Smooth muscle cell of the brain vasculature (primary cell): Measurements from ENCODE around the gene ABR.
"Not testable (repeated sequence)": the region's sequence is repeated elsewhere in the genome, so short reads cannot be mapped to it uniquely, and the experiment has no call there.

Source experiments
- DNase-seq: peaks from one replicate; pipeline ENCODE4 v3.0.0-alpha.2; 2012; ENCODE audit warnings: low read depth, low spot score

ABR gene

DNA sequence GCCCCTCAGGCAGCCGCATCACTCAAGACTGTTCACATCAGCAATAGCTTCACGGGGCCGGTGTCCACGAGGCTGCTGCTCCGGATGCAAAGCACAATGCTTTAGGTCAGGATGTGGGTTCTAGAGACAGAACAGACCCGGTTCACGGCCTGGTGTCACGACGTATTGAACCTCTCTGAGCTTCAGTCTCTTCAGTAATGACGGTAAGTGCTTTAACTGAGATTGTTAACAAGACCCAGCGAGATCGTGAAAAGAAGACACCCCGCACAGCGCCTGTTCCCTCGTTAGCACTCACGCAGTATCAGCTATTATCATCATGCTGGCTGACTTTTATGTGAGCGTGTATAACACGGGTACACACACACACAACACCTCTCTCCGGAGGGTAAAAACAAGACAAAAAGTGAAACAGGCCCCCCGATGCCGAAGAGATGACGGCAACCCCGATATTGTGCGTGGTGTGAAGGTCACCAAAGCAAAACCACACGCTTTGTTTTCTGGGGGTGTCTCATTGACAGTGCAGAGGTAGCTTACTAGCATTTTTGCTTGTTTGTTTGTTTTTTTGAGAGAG, 21.4 kb upstream of the ABR start:
- no peak for DNase-seq

DNA sequence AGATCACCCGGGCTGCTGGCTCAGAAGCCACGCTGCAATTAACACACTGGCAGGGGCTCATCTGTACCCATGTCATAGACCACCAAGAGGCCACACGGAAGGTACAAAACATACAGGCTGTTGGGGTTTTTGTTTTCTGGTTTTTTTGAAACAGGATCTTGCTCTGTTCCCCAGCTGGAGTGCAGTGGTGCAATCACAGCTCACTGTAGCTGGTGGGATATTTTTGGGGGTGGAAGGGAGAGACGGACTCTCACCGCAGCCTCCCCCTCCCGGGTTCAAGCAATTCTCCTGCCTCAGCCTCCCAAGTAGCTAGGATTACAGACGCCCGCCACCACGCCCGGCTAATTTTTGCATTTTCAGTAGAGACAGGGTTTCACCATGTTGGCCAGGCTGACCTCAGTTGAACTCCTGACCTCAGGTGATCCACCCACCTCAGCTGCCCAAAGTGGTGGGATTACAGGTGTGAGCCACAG, 19.5 kb upstream of the ABR start:
- not testable (repeated sequence) for DNase-seq

- DNase-seq = no peak
Measured at GRCh38 chr17:1197781-1198490, 18.2 kb upstream of the ABR start.

GRCh38 chr17:1197379-1197778, 17.6 kb upstream of the ABR start:
- DNase-seq = no peak

DNA sequence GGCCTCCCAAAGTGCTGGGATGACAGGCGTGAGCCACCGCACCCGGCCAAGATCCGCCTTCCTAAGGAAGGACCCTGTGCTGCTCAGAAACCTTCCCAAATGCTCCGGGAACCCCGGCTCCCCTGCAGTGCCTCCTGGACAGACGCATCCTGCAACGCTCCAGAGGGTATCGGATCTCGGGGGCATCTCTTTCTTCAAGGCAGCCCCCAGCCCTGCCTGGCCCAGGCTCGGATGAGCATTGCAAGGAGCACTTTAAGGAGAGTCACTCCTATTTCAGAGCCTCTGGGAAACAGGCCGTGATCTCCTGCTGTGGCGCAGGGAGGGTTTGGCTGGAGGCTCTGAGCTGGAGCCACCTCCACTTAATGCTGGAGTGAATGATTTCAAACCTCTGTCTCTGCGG, 17.2 kb upstream of the ABR start:
- DNase-seq = no peak

- DNase-seq = no peak
Measured at GRCh38 chr17:1192911-1193699, 13.3 kb upstream of the ABR start.

GRCh38 chr17:1190751-1191331, 11.1 kb upstream of the ABR start:
- DNase-seq = no peak

- DNase-seq = no peak
Measured at GRCh38 chr17:1188812-1189504, 9.2 kb upstream of the ABR start.

- no peak for DNase-seq
Measured at GRCh38 chr17:1186923-1187771, 7.4 kb upstream of the ABR start.

GRCh38 chr17:1186214-1186820, 6.5 kb upstream of the ABR start:
- no peak for DNase-seq

GRCh38 chr17:1183171-1183873, 3.5 kb upstream of the ABR start:
- DNase-seq = no peak

- no peak for DNase-seq
Measured at GRCh38 chr17:1182811-1183170, 3.0 kb upstream of the ABR start.

- no peak for DNase-seq
Measured at GRCh38 chr17:1181753-1182137, 2.0 kb upstream of the ABR start.

GRCh38 chr17:1180958-1181752, 1.4 kb upstream of the ABR start:
- DNase-seq = no peak

DNA sequence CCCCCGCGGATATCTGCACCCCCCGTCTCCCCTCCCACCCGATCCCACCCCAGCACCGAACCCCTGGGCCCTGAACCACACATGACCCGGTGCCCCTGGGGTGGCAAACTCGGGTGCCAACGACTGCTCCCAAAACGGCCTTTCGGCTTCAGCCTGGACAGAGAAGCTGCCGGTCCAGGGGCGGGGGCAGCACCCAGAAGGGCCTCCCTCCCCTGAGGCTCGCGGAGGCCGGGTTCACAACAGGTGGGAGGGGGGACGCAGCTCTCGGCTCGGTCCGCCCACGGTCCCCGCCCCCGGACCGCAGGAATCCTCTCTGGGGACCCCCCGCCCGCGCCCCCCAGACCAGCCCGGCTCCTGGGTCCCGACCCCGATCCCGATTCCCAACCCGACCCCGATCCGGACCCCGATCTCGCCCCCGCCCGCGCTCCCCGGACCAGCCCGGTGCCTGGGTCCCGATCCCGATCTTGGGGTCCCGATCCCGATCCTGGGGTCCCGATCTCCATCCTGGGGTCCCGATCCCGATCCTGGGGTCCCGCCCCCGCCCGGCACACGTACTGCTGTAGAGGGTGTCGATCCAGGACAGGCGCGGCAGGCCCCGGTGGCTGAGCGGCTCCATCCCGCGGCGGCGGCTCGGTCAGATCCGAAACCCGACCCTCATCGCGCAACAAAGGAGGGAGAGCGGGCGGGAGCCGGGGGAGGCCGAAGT, 516 bp downstream of the ABR start:
- no peak for DNase-seq

GRCh38 chr17:1177016-1177700, 2.6 kb downstream of the ABR start:
- no peak for DNase-seq

DNA sequence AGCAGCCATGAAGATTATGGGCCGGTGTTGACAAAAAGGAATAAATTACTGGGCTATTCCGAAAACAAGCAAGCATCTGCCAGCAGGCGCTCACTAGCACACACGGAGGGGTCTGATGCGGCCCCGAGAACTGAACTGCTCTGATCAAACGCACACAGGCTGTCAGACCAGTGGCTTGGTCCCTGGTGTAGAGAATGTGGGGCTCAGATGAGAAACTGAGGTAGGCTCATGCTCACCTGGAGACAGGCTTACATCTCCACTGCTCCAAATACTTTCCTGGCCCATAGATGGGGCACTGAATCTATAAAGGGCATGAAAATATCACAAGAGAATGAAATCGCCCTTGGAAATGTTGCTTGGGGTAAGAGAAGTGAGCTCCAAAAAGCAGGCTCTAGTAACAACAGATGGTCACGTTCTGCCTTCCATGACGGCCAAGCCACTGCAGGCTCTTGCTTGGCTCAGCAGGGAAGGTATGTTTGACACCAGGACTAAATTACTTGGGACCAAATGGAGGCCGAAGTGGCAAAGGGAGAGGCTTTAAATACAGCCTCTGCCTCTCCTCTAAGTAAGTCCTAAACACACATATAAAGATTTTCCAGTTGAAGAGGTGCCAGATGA, 5.4 kb downstream of the ABR start:
- DNase-seq = no peak
